ENCODE data around the gene DHCR7. TPM values are rescaled to one million over a fixed set of nuclear protein-coding genes. Genes with fewer than 3 reads are reported as not detected.
A peak's percentile ranks its signal among the peaks of the same experiment; 100 is the strongest.

Gene DHCR7
- polyA plus RNA-seq, 1 of the 3 experiments (the other 2 are of a cell fraction): 21.4 TPM

- no peak for DNase-seq
- peaks cover 12% of the 10 kb centered on the region for H3F3A ChIP-seq (replicated peaks; ENCODE audit: insufficient read depth)
Measured at GRCh38 chr11:71446942-71447688, 1.1 kb downstream of the DHCR7 start.

GRCh38 chr11:71446150-71446549, 2.0 kb downstream of the DHCR7 start:
- no peak overlapping the region for H3K4me2 ChIP-seq
- 65% methylated on average over 1 of the region's 1 CpG for WGBS (ENCODE audit: low lambda C conversion rate)
- no peak for DNase-seq
- no peak overlapping the region for H3K4me3 ChIP-seq (ENCODE audit: low read depth in 2 of 2, low read length in 1 of 2)
- H3K27me3 ChIP-seq (ENCODE audit: insufficient read depth): no peaks in the 10 kb centered on the region
- CTCF ChIA-PET: interaction anchor here (1.0 to 1.2 kb wide), 2 partner anchors 117 to 359 kb away, joined by 3 read pairs; no protein-coding TSS in a partner anchor
- POLR2A ChIA-PET: no interaction called here
- TF ChIP-seq GATA2 (CRISPR knock-in tag; IDR thresholded peaks at IDR 0.05) (no peak), MAX (IDR thresholded peaks at IDR 0.05; ENCODE audit: low read depth) (no peak), TAF1 (IDR thresholded peaks at IDR 0.05; ENCODE audit: borderline replicate concordance, low read depth, low read length) (no peak), IRF3 (IDR thresholded peaks at IDR 0.05; ENCODE audit: low read depth, low read length) (no peak), FOXM1 (IDR thresholded peaks at IDR 0.05; ENCODE audit: low read depth) (no peak)
- H3K4me1 ChIP-seq (ENCODE audit: control insufficient read depth in 1 of 2, insufficient read depth in 2 of 2, low read depth in 1 of 2, low read length in 1 of 2): peaks cover 4 to 19% of the 10 kb centered on the region in 2 experiments; a peak in 3 of 4 replicates
- H3K9ac ChIP-seq: no peak overlapping the region
- peaks cover 4% of the 10 kb centered on the region; the same call in 1 of the 2 replicates for H3K79me2 ChIP-seq (ENCODE audit: insufficient read depth)
- peaks cover 9% of the 10 kb centered on the region for H3F3A ChIP-seq (replicated peaks; ENCODE audit: insufficient read depth)
- peaks cover 8% of the 10 kb centered on the region; the same call in 1 of the 2 replicates for H3K9me3 ChIP-seq
- H2AFZ ChIP-seq (ENCODE audit: low read depth): no peak overlapping the region
- H4K20me1 ChIP-seq (ENCODE audit: insufficient read depth): no peaks in the 10 kb centered on the region
- no peak overlapping the region for H3K27ac ChIP-seq (ENCODE audit: low read depth in 2 of 2, low read length in 1 of 2)
- no peaks in the 10 kb centered on the region for H3K9me2 ChIP-seq
- H3K36me3 ChIP-seq (replicated peaks in 1 of 2; ENCODE audit: control insufficient read depth in 1 of 2, insufficient read depth in 2 of 2, low read length in 1 of 2): peaks cover 7 to 25% of the 10 kb centered on the region in 2 experiments

More at GRCh38 chr11:71446942-71447688, 1.1 kb downstream of the DHCR7 start:
- Histone ChIP-seq H3K9me3 (peaks cover 8% of the 10 kb centered on the region; the same call in 1 of the 2 replicates), H3K27me3 (ENCODE audit: insufficient read depth) (no peaks in the 10 kb centered on the region), H3K4me3 (ENCODE audit: low read depth in 2 of 2, low read length in 1 of 2) (peak overlapping the region; percentile 89 to 92; a peak in 3 of 4 replicates), H3K9me2 (no peaks in the 10 kb centered on the region), H3K36me3 (replicated peaks in 1 of 2; ENCODE audit: control insufficient read depth in 1 of 2, insufficient read depth in 2 of 2, low read length in 1 of 2) (peaks cover 7 to 22% of the 10 kb centered on the region in 2 experiments), H3K27ac (ENCODE audit: low read depth in 2 of 2, low read length in 1 of 2) (no peak overlapping the region), H3K4me2 (peak overlapping the region; percentile 99; the same call in 1 of the 2 replicates), H4K20me1 (ENCODE audit: insufficient read depth) (no peaks in the 10 kb centered on the region), H3K4me1 (ENCODE audit: control insufficient read depth in 1 of 2, insufficient read depth in 2 of 2, low read depth in 1 of 2, low read length in 1 of 2) (peaks cover 4 to 19% of the 10 kb centered on the region in 2 experiments; a peak in 3 of 4 replicates), H3K79me2 (ENCODE audit: insufficient read depth) (peaks cover 4% of the 10 kb centered on the region; the same call in 1 of the 2 replicates), H3K9ac (no peak overlapping the region), H2AFZ (ENCODE audit: low read depth) (peak overlapping the region; percentile 99)
- POLR2A ChIA-PET: no interaction called here
- CTCF ChIA-PET: interaction anchor here (1.0 to 2.3 kb wide), 3 partner anchors 116 to 360 kb away, joined by 3 to 9 read pairs (median 3); no protein-coding TSS in a partner anchor
- WGBS (ENCODE audit: low lambda C conversion rate): 93% methylated on average over 9 of the region's 9 CpGs
- TF ChIP-seq RFX5 (IDR thresholded peaks at IDR 0.05; ENCODE audit: low read length): no peak
- no peak for TF ChIP-seq SIN3A (IDR thresholded peaks at IDR 0.05; ENCODE audit: borderline replicate concordance, low read depth, low read length)
- TF ChIP-seq TEAD4 (IDR thresholded peaks at IDR 0.05; ENCODE audit: borderline replicate concordance, insufficient read depth): no peak
- no peak for TF ChIP-seq NRF1 (IDR thresholded peaks at IDR 0.05; ENCODE audit: low read depth, low read length)
- TF ChIP-seq SMC3 (IDR thresholded peaks at IDR 0.05; ENCODE audit: low read depth, low read length): no peak
- TF ChIP-seq MAX (IDR thresholded peaks at IDR 0.05; ENCODE audit: low read depth): no peak
